ENCODE results near the gene ITGB1BP1.
A peak's percentile ranks its signal among the peaks of the same experiment; 100 is the strongest.

ITGB1BP1 gene

GRCh38 chr2:9422321-9423099 is 818 bp downstream of the ITGB1BP1 start:
- H3K4me3 ChIP-seq (ENCODE audit: low read depth in 1 of 2, low read length in 2 of 2) = peak overlapping the region; percentile 95 to 98
- peak overlapping the region; percentile 92 for H3K27ac ChIP-seq (ENCODE audit: low read depth, low read length)
- no peaks in the 10 kb centered on the region for H3K27me3 ChIP-seq (ENCODE audit: control insufficient read depth in 1 of 2, insufficient read depth in 2 of 2, low read length in 2 of 2)
- H3K9ac ChIP-seq (ENCODE audit: low read length) = peak overlapping the region; percentile 75
- H3K9me3 ChIP-seq (ENCODE audit: low read length) = no peaks in the 10 kb centered on the region
- H3K4me1 ChIP-seq (ENCODE audit: insufficient read depth, low read length) = peaks cover 31% of the 10 kb centered on the region
- H3K36me3 ChIP-seq (ENCODE audit: insufficient read depth, low read length) = no peaks in the 10 kb centered on the region

- no peak overlapping the region for H3K27ac ChIP-seq (ENCODE audit: low read depth, low read length)
- peaks cover 3% of the 10 kb centered on the region for H3K36me3 ChIP-seq (ENCODE audit: insufficient read depth, low read length)
- no peak overlapping the region for H3K4me3 ChIP-seq (ENCODE audit: low read depth in 1 of 2, low read length in 2 of 2)
- H3K27me3 ChIP-seq (ENCODE audit: control insufficient read depth in 1 of 2, insufficient read depth in 2 of 2, low read length in 2 of 2) = no peaks in the 10 kb centered on the region
- no peak overlapping the region for H3K9ac ChIP-seq (ENCODE audit: low read length)
- H3K4me1 ChIP-seq (ENCODE audit: insufficient read depth, low read length) = peaks cover 31% of the 10 kb centered on the region
- no peaks in the 10 kb centered on the region for H3K9me3 ChIP-seq (ENCODE audit: low read length)
Observed at GRCh38 chr2:9420495-9420894, 2.8 kb downstream of the ITGB1BP1 start.

GRCh38 chr2:9419541-9419940 is 3.8 kb downstream of the ITGB1BP1 start:
- Histone ChIP-seq H3K9ac (ENCODE audit: low read length) (no peak overlapping the region), H3K36me3 (ENCODE audit: insufficient read depth, low read length) (peaks cover 3% of the 10 kb centered on the region), H3K4me1 (ENCODE audit: insufficient read depth, low read length) (peaks cover 25% of the 10 kb centered on the region), H3K27ac (ENCODE audit: low read depth, low read length) (no peak overlapping the region), H3K4me3 (ENCODE audit: low read depth in 1 of 2, low read length in 2 of 2) (no peak overlapping the region), H3K9me3 (ENCODE audit: low read length) (no peaks in the 10 kb centered on the region), H3K27me3 (ENCODE audit: control insufficient read depth in 1 of 2, insufficient read depth in 2 of 2, low read length in 2 of 2) (no peaks in the 10 kb centered on the region)

GRCh38 chr2:9418746-9419145 is 4.6 kb downstream of the ITGB1BP1 start:
- Histone ChIP-seq H3K4me1 (ENCODE audit: insufficient read depth, low read length) (peaks cover 20% of the 10 kb centered on the region), H3K4me3 (ENCODE audit: low read depth in 1 of 2, low read length in 2 of 2) (no peak overlapping the region), H3K9ac (ENCODE audit: low read length) (no peak overlapping the region), H3K36me3 (ENCODE audit: insufficient read depth, low read length) (peaks cover 8% of the 10 kb centered on the region), H3K9me3 (ENCODE audit: low read length) (no peaks in the 10 kb centered on the region), H3K27me3 (ENCODE audit: control insufficient read depth in 1 of 2, insufficient read depth in 2 of 2, low read length in 2 of 2) (no peaks in the 10 kb centered on the region), H3K27ac (ENCODE audit: low read depth, low read length) (no peak overlapping the region)

GRCh38 chr2:9417725-9418124 is 5.6 kb downstream of the ITGB1BP1 start:
- Histone ChIP-seq H3K36me3 (ENCODE audit: insufficient read depth, low read length) (peaks cover 10% of the 10 kb centered on the region), H3K9ac (ENCODE audit: low read length) (no peak overlapping the region), H3K9me3 (ENCODE audit: low read length) (no peaks in the 10 kb centered on the region), H3K27ac (ENCODE audit: low read depth, low read length) (no peak overlapping the region), H3K27me3 (ENCODE audit: control insufficient read depth in 1 of 2, insufficient read depth in 2 of 2, low read length in 2 of 2) (no peaks in the 10 kb centered on the region), H3K4me1 (ENCODE audit: insufficient read depth, low read length) (peaks cover 22% of the 10 kb centered on the region), H3K4me3 (ENCODE audit: low read depth in 1 of 2, low read length in 2 of 2) (no peak overlapping the region)

GRCh38 chr2:9416962-9417316 is 6.4 kb downstream of the ITGB1BP1 start:
- Histone ChIP-seq H3K27ac (ENCODE audit: low read depth, low read length) (no peak overlapping the region), H3K4me1 (ENCODE audit: insufficient read depth, low read length) (peaks cover 18% of the 10 kb centered on the region), H3K9ac (ENCODE audit: low read length) (no peak overlapping the region), H3K4me3 (ENCODE audit: low read depth in 1 of 2, low read length in 2 of 2) (no peak overlapping the region), H3K36me3 (ENCODE audit: insufficient read depth, low read length) (peaks cover 10% of the 10 kb centered on the region), H3K27me3 (ENCODE audit: control insufficient read depth in 1 of 2, insufficient read depth in 2 of 2, low read length in 2 of 2) (no peaks in the 10 kb centered on the region), H3K9me3 (ENCODE audit: low read length) (no peaks in the 10 kb centered on the region)

- Histone ChIP-seq H3K4me1 (ENCODE audit: insufficient read depth, low read length) (peaks cover 13% of the 10 kb centered on the region), H3K9ac (ENCODE audit: low read length) (no peak overlapping the region)
Observed at GRCh38 chr2:9416267-9416961, 6.9 kb downstream of the ITGB1BP1 start.

GRCh38 chr2:9415516-9416169 is 7.7 kb downstream of the ITGB1BP1 start:
- Histone ChIP-seq H3K9ac (ENCODE audit: low read length) (no peak overlapping the region), H3K4me1 (ENCODE audit: insufficient read depth, low read length) (peaks cover 12% of the 10 kb centered on the region), H3K4me3 (ENCODE audit: low read depth in 1 of 2, low read length in 2 of 2) (no peak overlapping the region), H3K27me3 (ENCODE audit: control insufficient read depth in 1 of 2, insufficient read depth in 2 of 2, low read length in 2 of 2) (no peaks in the 10 kb centered on the region), H3K27ac (ENCODE audit: low read depth, low read length) (no peak overlapping the region), H3K36me3 (ENCODE audit: insufficient read depth, low read length) (peaks cover 19% of the 10 kb centered on the region), H3K9me3 (ENCODE audit: low read length) (no peaks in the 10 kb centered on the region)

More at GRCh38 chr2:9416267-9416961, 6.9 kb downstream of the ITGB1BP1 start:
- peaks cover 11% of the 10 kb centered on the region for H3K36me3 ChIP-seq (ENCODE audit: insufficient read depth, low read length)
- H3K4me3 ChIP-seq (ENCODE audit: low read depth in 1 of 2, low read length in 2 of 2) = no peak overlapping the region
- no peak overlapping the region for H3K27ac ChIP-seq (ENCODE audit: low read depth, low read length)
- no peaks in the 10 kb centered on the region for H3K9me3 ChIP-seq (ENCODE audit: low read length)
- no peaks in the 10 kb centered on the region for H3K27me3 ChIP-seq (ENCODE audit: control insufficient read depth in 1 of 2, insufficient read depth in 2 of 2, low read length in 2 of 2)

GRCh38 chr2:9412781-9413180 is 10.5 kb downstream of the ITGB1BP1 start:
- Histone ChIP-seq H3K27me3 (ENCODE audit: control insufficient read depth in 1 of 2, insufficient read depth in 2 of 2, low read length in 2 of 2) (no peaks in the 10 kb centered on the region), H3K36me3 (ENCODE audit: insufficient read depth, low read length) (peaks cover 25% of the 10 kb centered on the region), H3K27ac (ENCODE audit: low read depth, low read length) (no peak overlapping the region), H3K4me1 (ENCODE audit: insufficient read depth, low read length) (peaks cover 4% of the 10 kb centered on the region), H3K9ac (ENCODE audit: low read length) (no peak overlapping the region), H3K9me3 (ENCODE audit: low read length) (no peaks in the 10 kb centered on the region), H3K4me3 (ENCODE audit: low read depth in 1 of 2, low read length in 2 of 2) (no peak overlapping the region)

GRCh38 chr2:9410108-9410507 is 13.2 kb downstream of the ITGB1BP1 start:
- Histone ChIP-seq H3K4me1 (ENCODE audit: insufficient read depth, low read length) (peaks cover 16% of the 10 kb centered on the region), H3K4me3 (ENCODE audit: low read depth in 1 of 2, low read length in 2 of 2) (no peak overlapping the region), H3K27ac (ENCODE audit: low read depth, low read length) (no peak overlapping the region), H3K9me3 (ENCODE audit: low read length) (no peaks in the 10 kb centered on the region), H3K9ac (ENCODE audit: low read length) (no peak overlapping the region), H3K27me3 (ENCODE audit: control insufficient read depth in 1 of 2, insufficient read depth in 2 of 2, low read length in 2 of 2) (no peaks in the 10 kb centered on the region), H3K36me3 (ENCODE audit: insufficient read depth, low read length) (peaks cover 29% of the 10 kb centered on the region)

- Histone ChIP-seq H3K36me3 (ENCODE audit: insufficient read depth, low read length) (peaks cover 29% of the 10 kb centered on the region), H3K27ac (ENCODE audit: low read depth, low read length) (no peak overlapping the region)
Observed at GRCh38 chr2:9408641-9409151, 14.6 kb downstream of the ITGB1BP1 start.

More at GRCh38 chr2:9408641-9409151, 14.6 kb downstream of the ITGB1BP1 start:
- Histone ChIP-seq H3K4me3 (ENCODE audit: low read depth in 1 of 2, low read length in 2 of 2) (no peak overlapping the region), H3K4me1 (ENCODE audit: insufficient read depth, low read length) (peaks cover 22% of the 10 kb centered on the region), H3K9ac (ENCODE audit: low read length) (no peak overlapping the region), H3K9me3 (ENCODE audit: low read length) (no peaks in the 10 kb centered on the region), H3K27me3 (ENCODE audit: control insufficient read depth in 1 of 2, insufficient read depth in 2 of 2, low read length in 2 of 2) (no peaks in the 10 kb centered on the region)
